GM12873 (cell line): ENCODE results near the gene BCL11A.

Experiments used
- TF ChIP-seq, protein P1 (sequence below): IDR thresholded peaks from 2 replicates; pipeline ENCODE4 v1.5.1; 2012; ENCODE audit warnings: low read depth, mild to moderate bottlenecking, moderate library complexity, low read length, control low read depth; ENCODE audit not compliant: insufficient read depth; ENCODE audit errors: missing control alignments

BCL11A gene

DNA sequence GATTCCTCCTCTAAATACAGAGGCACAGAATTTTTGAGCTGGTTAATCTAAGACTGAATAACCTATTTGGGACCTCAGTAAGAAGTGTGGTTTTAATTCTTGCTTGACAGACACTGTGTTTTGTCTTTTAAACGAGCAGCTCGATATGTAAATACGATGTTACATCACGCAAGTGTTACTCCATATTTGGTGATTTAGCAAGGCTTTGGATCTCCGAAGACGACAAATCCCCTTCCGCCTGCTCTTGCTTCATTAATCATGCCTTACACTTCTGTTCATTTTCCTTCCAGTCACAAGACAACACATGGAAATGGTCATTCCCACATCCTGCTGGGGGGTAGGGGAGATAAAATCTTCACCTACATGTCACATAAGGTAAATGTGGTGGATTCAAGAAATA is 9.4 kb downstream of the BCL11A start:
- TF ChIP-seq, protein P1, sequence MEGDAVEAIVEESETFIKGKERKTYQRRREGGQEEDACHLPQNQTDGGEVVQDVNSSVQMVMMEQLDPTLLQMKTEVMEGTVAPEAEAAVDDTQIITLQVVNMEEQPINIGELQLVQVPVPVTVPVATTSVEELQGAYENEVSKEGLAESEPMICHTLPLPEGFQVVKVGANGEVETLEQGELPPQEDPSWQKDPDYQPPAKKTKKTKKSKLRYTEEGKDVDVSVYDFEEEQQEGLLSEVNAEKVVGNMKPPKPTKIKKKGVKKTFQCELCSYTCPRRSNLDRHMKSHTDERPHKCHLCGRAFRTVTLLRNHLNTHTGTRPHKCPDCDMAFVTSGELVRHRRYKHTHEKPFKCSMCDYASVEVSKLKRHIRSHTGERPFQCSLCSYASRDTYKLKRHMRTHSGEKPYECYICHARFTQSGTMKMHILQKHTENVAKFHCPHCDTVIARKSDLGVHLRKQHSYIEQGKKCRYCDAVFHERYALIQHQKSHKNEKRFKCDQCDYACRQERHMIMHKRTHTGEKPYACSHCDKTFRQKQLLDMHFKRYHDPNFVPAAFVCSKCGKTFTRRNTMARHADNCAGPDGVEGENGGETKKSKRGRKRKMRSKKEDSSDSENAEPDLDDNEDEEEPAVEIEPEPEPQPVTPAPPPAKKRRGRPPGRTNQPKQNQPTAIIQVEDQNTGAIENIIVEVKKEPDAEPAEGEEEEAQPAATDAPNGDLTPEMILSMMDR, result no peak

DNA sequence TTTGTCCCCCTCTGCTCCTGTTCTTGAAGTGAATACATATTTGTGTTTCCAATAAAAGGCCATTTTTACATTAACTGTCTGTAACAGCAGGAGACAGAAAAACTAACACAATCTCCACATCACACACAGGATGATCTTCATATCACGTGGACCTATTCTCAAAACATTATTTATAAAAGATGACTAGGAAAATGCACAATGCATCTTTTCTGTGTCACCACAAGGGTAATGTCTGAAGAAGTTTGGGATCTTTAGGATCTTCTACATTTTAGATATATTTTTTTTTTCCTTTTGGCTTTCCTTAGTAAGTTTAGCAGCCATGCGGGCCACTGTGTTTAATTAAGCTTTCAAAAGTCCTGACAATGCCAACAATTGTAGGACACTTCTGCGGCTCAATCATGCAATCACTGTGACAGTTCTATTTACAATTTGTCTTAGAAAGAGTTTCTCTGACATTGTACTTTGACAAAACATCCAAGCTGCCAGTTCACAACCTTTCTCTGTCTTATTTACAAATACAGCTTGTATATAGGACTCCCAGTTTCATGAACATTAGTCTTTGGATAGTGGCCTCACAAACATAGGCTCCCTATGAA is 12.3 kb downstream of the BCL11A start:
- TF ChIP-seq, protein P1, result no peak

DNA sequence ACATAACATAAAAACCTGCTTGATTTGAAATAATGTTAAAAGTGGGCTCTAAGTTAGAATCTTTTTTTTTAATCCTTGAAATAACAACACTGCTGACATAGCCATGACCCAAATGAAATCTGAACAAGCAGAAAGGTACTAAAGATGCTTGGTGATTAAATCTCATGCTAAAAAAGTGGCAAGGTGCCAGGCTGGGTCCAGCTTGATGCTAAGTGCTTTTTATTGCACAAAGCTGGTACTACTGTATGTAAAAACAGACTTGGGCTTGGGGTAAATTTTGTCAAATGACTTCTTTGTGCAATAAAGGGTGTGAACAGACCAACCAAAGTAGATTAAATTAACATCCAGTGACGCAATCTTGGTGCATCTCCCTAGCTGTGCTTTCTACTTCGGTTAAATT is 13.4 kb downstream of the BCL11A start:
- TF ChIP-seq, protein P1, result no peak

DNA sequence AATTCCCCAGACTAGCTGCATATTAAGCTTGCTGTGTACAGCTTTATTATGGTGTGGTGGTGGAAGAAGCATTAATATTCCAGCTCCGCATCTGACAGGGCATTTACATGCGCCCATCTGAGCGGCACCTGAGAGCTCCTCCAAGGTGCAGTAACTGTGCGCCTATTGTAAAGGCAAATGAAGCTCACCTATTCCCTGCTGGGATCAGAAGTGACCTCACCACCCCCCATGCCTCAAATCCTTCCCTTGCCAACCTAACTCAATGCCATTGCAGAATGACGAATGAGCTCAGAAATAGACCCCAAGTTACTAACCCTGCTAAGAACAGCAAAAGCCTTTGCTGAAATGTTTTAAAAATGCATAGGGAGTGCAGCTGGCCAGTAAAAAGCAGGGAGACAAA is 14.3 kb downstream of the BCL11A start:
- TF ChIP-seq, protein P1, result no peak

DNA sequence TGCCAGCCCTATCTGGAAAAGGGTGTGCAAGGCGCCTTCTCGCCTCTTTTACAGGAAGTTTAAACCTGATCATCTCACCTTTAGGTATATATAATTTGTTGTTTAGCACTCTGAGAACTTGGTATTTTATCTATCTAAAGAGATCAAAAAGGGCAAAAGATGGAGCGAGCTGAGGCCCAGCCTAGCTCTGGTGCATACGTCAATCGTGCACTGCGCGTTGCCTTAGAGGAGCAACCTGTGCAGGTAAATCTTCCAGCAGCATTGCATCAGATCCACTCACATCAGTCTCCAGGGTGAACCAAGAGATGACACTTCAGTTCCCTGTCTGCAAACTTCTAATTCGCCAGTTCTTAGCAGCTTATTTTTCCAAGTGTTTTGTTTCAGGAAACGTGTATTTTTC is 15.4 kb downstream of the BCL11A start:
- TF ChIP-seq, protein P1, result no peak

DNA sequence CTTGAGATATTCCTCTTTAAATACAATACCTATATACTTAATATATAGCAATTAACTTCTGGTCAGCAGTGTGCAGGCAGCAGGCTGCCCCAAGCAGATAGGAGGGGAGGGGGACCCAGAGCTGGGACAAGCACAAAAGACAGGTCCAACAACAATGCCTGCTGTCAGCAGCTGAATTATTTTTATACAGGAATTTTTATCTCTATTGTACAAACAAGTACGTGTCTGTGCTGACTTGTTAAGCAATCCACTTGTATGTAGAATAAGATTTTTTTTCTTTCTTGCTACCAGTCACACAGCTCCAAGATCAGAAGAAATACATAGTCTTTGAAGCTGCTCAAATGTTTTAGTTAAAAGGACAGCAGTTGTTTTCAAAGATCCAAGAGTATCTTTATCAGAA is 16.7 kb downstream of the BCL11A start:
- TF ChIP-seq, protein P1, result no peak

DNA sequence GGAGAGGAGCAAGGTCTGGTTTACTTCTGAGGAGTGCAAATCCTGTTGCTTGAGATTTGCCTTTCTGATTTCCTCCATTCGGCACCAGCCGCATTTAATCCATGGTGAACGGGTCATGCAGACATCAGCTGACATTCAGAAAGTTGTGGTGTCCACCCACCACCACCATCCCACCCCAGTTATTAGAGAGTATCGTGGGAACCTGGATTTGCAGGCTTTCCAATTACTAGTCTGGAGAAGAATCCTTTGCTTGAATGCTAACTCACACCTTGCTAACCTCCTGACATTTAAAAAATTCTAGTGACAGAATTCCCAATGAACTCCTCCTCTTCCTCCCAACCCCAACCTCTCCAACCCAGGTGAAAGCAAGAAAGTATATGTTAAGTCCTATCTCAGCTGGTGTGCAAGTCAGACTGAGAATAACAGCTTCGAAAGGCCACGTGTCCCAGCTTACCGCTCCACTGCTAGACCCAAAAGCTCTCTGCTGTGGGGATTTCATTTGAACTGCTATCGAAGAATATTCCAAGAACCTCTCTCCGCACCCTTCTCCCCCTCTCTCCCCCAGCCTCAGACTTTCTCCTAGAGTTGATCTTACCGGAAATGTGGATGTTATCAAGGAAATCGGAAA is 17.7 kb downstream of the BCL11A start:
- TF ChIP-seq, protein P1, result no peak
